Measurements from ENCODE around the gene IFT27. TPM values are rescaled to one million over a fixed set of nuclear protein-coding genes. Genes with fewer than 3 reads are reported as not detected.

IFT27 gene
- total RNA-seq, 1 experiment from 2014 or later = 2.2 TPM

- Histone ChIP-seq H3K4me3 (no peak overlapping the region), H3K36me3 (no peaks in the 10 kb centered on the region), H3K9me3 (replicated peaks) (no peaks in the 10 kb centered on the region), H3K4me1 (no peaks in the 10 kb centered on the region), H3K27ac (no peak overlapping the region), H3K27me3 (no peaks in the 10 kb centered on the region; the same call in 1 of the 2 replicates)
- no peak for DNase-seq
These were observed 61.8 kb downstream of the IFT27 start for GRCh38 chr22:36714110-36714509.

GRCh38 chr22:36713436-36713835 is 62.5 kb downstream of the IFT27 start:
- H3K36me3 ChIP-seq = no peaks in the 10 kb centered on the region
- no peaks in the 10 kb centered on the region for H3K4me1 ChIP-seq
- no peak for DNase-seq
- no peaks in the 10 kb centered on the region for H3K9me3 ChIP-seq (replicated peaks)
- no peak overlapping the region for H3K4me3 ChIP-seq
- H3K27ac ChIP-seq = no peak overlapping the region
- no peaks in the 10 kb centered on the region; the same call in 1 of the 2 replicates for H3K27me3 ChIP-seq

Other genes starting within 250 kb of the IFT27 start
- 211 and 216 TPM in 2 replicates for gene EIF3D, start 247.0 kb downstream of the IFT27 start, total RNA-seq (2014; rRNA removed; shearing (Covaris generic))
- gene CACNG2, start 72.4 kb downstream of the IFT27 start, total RNA-seq (2014; rRNA removed; shearing (Covaris generic)) = 0.10 and 0.18 TPM in 2 replicates
- 0.45 TPM in 1 of 2 replicates, not detected in the other for gene PVALB, start 40.9 kb upstream of the IFT27 start, total RNA-seq (2014; rRNA removed; shearing (Covaris generic))
- not detected in 2 replicates for gene NCF4, start 84.9 kb upstream of the IFT27 start, total RNA-seq (2014; rRNA removed; shearing (Covaris generic))
- gene CSF2RB, start 137.5 kb upstream of the IFT27 start, total RNA-seq (2014; rRNA removed; shearing (Covaris generic)) = not detected in 2 replicates
- gene TST, start 243.3 kb upstream of the IFT27 start, total RNA-seq (2014; rRNA removed; shearing (Covaris generic)) = 5.4 and 5.7 TPM in 2 replicates
- gene MPST, start 243.6 kb upstream of the IFT27 start, total RNA-seq (2014; rRNA removed; shearing (Covaris generic)) = 58.7 and 59.8 TPM in 2 replicates

All from SJCRH30 (cell line).